Endometrial microvascular endothelial cells (primary cell): ENCODE data around the gene SPATS2L. TPM values are rescaled to one million over a fixed set of nuclear protein-coding genes. Genes with fewer than 3 reads are reported as not detected.
"Not testable (repeated sequence)": the region's sequence is repeated elsewhere in the genome, so short reads cannot be mapped to it uniquely, and the experiment has no call there.

Experiments used
- in situ Hi-C: cut with HindIII; loops from 2 replicates; pipeline ENCODE4 v1.10.0; 2017; ENCODE audit warnings: low sequenced_read_pairs, low pct_unique_long_range_greater_than_20kb; ENCODE audit errors: inconsistent ontology term
- total RNA-seq: library from RNA; depleted of rRNA; stranded (reverse); fragments of >200 nt; gene quantifications from one replicate; pipeline ENCODE4 v1.2.3, GENCODE V29; 2015; ENCODE audit errors: inconsistent ontology term

The SPATS2L gene
- total RNA-seq, 1 donor from 2014 or later, result 85.7 TPM

DNA sequence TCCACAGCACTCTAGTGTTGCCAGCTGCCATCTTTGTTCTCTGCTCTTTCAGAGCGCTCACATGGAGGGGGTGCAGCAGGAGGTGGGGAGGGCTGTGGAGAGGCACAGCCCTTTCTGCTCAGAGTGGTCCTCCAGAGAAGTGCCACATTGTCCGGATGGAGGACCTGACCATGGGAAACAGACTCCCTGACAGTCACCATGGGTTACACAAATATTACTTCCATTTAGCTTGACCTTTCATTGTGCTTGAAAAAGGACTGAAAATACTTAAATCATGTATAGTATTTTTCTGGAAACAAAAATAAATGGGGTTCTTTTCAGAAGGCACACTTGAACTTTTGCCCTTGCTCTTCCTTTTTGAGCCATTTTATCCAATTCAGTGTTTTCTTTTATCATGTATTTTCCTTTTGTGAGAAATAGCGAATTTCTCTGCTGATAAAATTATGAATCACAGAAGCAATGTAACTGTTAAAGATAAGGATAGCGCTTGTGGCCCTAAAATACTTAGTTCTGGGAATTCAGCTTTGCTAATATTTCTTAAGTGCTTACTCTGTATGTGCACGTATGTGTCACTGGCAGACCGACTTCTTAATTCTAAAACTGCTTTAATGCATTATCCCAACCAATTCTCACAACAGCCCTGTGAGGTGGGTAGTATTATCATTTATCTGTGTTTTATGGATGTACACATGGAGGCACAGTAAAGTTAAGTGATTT lies 34.2 kb downstream of the SPATS2L start:
- in situ Hi-C loops, result no loop called here

- in situ Hi-C loops, result no loop called here
Observed at GRCh38 chr2:200341376-200341775, 34.9 kb downstream of the SPATS2L start.

- in situ Hi-C loops, result no loop called here
Observed at GRCh38 chr2:200342235-200342634, 35.7 kb downstream of the SPATS2L start.

DNA sequence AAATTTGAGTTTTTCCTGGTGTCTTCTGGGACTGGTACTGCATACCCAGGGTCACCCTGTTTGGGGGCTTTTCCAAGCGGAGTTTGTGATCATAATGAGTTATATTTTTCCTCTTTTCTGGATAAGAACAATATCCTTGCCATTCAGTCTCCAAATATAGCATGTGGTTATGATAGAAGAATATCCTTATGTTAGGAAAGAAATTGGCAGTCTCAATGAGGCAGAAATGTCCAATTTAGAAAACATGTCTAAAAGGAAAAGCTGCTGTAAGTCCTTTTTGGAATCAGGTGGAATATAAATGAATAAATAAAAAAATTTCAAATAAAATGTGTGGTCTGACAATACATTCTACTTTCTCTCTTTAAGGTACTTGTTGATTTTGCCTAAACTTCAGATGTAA lies 36.2 kb downstream of the SPATS2L start:
- in situ Hi-C loops, result no loop called here

- in situ Hi-C loops, result not testable (repeated sequence)
Observed at GRCh38 chr2:200344202-200344601, 37.7 kb downstream of the SPATS2L start.

- in situ Hi-C loops, result no loop called here
Observed at GRCh38 chr2:200345975-200346374, 39.5 kb downstream of the SPATS2L start.

GRCh38 chr2:200347301-200347700 lies 40.8 kb downstream of the SPATS2L start:
- in situ Hi-C loops, result no loop called here

DNA sequence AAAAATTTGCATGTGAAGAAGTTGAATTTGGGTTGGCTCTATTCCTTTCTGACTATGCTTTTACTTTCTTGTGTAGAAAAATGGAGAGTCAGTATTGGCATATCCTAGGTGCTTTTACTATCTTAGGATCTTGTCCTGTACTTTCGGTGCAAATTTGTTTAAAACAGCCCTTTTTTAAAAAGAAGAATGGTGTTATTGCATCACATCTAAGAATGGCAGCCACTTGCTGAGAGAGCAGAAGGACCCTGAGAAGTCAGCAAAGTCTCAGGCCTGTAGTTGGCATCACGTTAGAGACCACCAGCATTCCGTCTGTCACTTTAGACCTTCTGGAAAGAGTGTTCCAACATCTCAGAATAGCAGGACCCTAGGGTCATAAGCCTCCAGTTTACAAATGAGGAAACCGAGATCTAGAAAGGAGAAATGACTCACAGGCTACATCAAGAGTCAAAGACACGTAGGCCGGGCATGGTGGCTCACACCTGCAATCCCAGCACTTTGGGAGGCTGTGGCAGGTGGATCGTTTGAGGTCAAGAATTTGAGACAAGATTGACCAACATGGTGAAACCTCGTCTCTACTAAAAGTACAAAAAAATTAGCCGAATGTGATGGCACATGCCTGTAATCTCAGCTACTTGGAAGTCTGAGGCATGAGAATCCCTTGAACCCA lies 42.5 kb downstream of the SPATS2L start:
- in situ Hi-C loops, result no loop called here

- in situ Hi-C loops, result no loop called here
Observed at GRCh38 chr2:200349868-200350267, 43.4 kb downstream of the SPATS2L start.

DNA sequence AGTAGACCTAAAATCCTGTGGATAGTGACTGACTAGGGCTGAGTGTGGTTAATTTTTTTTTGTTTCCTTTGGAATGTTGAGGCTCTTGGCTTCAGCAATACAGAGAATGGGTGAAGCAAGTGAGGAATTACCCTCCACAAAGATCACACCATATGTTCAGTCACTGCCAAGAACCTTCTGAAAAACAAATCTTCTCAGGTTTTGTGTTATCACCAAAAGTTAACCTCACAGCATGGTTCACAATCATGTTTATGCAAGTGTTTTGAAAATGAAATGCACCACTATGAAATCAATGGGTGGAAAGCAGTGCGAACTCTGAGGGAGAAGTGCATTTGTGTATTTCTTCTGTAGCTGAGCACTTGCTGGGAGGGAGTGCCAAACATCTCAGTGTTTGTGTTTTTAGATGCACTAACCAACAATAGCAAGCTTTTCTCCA lies 44.4 kb downstream of the SPATS2L start:
- in situ Hi-C loops, result no loop called here

DNA sequence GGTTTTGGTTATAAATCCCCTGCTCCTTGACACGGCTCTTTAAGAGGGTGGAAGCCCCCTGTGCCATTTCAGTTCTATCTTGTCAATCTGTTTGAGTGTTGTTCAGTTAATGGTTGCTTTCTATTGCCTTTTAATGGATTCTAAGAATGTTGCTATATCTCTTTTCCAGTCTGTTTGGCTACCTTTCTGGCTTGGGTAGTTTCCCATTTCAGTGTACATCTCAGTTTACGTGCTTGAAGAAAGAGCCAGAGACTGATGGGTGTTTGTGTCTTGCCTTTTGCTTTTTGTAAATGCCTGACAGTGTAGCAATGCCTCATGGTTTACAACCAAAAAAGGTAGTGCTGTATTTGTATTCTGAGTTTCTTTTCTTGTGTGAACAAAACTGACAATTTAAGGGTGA lies 45.3 kb downstream of the SPATS2L start:
- in situ Hi-C loops, result no loop called here

GRCh38 chr2:200352636-200353035 lies 46.1 kb downstream of the SPATS2L start:
- in situ Hi-C loops, result no loop called here

- in situ Hi-C loops, result no loop called here
Observed at GRCh38 chr2:200353120-200353519, 46.6 kb downstream of the SPATS2L start.

- in situ Hi-C loops, result no loop called here
Observed at GRCh38 chr2:200353874-200354273, 47.4 kb downstream of the SPATS2L start.

DNA sequence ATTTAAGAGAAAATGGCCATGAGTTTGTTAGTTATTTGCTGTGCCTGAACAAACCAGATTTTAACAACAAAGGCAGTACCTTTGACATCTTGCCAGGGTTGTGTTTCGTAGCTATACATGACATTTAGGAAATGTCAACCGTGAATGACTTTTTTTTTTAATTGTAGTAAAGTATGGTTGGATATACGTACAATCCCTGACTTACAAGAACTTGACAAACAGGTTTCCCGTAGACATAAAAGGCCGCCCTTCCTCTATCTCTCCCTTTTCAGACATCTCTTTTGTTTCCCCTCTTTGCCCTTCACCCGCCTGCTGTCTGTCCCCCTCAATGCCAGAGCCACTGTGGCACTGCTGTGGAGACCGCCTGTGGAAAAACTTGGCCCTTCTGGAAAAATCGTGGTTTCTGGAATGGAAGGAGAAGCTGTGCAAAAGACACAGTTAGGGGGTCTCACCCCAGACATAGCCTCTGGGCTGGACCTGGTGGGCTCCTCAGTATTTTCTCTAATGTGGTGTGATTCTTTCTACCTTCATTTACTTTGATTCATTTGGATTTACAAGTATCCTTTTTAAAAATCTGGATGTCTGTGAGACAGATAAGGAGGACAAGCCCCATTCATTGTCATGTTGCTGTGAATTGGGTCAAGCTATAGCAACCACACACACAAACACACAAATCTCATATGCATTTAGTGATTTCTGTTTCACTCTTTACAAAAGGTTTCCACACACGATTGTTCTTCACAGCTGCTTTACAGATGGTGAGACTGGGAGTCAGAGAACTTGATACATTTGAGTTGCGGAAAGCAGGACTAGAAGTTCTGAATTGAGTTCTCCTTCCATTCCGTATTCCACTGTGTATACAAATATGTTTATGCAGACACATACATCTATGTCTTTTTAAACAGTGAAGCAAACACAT lies 48.6 kb downstream of the SPATS2L start:
- in situ Hi-C loops, result no loop called here

DNA sequence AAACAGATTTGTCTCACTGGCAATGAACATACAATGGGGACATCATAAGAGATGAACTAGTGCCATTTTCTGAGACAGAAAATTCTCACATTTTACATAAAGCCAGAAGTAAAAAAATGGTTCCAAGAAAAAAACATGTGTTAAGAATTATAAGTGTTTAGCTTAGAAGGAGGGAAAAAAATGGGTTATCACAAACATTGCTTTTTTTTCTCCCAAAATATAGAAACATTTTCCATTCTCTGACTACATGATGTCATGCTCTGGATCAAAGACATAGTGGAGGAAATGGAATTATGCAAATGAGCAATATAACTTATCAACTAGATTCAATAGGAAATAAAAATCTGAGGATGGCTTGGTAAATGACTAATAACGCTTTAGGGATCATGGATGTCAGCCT lies 49.8 kb downstream of the SPATS2L start:
- in situ Hi-C loops, result no loop called here

DNA sequence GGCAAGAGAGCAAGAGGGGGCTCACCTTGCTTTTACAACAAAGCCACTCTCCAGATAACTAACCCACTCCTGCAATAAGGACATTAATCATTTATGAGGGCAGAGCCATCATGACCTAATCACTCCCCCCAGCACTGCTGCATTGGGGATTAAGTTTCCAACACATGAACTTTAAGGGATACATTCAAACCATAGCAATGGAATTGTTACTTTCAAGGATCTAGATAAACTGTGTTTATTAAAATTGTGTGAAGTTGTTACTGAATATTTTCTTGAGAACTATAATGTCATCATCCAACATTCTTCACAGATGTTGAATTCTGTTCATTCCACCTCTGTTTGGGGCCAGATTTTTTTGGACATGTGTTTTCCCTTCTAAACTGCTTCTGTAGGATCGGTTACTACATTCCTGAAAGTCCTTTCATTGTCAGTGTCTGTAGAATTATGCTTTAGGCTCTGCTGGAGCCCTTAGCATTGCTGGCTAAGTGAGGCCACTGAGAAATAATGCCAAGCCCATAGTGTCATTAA lies 50.4 kb downstream of the SPATS2L start:
- in situ Hi-C loops, result no loop called here

- in situ Hi-C loops, result no loop called here
Observed at GRCh38 chr2:200357845-200358244, 51.4 kb downstream of the SPATS2L start.

DNA sequence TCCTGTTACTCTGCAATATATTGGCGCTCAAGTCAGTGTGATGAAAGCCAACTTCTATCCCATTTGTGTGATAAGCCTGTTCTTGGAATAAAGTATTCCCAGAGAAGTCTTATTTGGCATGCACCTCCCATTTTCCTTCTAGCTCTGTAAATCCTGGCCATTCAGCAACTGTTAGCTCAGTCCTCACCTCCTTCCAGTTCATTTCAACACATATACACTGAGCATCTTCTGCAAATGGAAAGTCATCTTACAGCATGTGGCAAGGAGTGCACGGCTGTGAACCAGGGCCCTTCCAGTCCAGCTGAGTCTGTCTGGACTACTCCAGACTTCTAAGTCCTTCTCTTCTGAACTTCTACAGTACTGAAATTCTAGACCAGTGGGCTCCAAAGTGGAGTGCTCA lies 53.1 kb downstream of the SPATS2L start:
- in situ Hi-C loops, result no loop called here
